GM12892 (cell line): ENCODE measurements around the gene ASXL2.

Source experiments
- POLR2A ChIP-seq: IDR thresholded peaks from 2 replicates; pipeline ENCODE4 v1.6.1; 2011; ENCODE audit warnings: low read depth, low read length, control low read depth
- POLR2AphosphoS5 ChIP-seq: IDR thresholded peaks from 2 replicates; pipeline ENCODE4 v1.6.1; 2011; ENCODE audit warnings: low read depth, low read length, control low read depth
- TAF1 ChIP-seq: IDR thresholded peaks from 2 replicates; pipeline ENCODE4 v1.6.1; 2011; ENCODE audit warnings: low read depth, mild to moderate bottlenecking, control low read depth, low read length, borderline replicate concordance

DNA sequence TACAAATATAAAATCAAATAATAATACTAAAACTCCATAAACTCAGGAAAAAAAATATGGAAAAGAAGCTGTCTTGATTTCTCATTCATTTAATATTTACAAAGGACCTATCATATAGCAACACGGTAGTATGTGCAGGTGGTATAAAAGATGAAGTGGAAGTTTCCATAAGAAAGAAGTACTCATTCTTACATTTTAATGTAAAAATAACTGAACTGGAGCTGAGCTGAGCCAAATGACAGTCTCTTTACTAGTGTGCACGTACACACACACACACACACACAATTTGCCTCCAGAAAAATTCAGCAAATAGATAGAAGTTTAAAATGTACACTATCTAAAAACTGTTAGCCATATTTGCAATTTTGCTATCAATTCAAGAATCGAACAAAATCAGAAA lies 54.1 kb downstream of the ASXL2 start:
- TF ChIP-seq POLR2AphosphoS5 (no peak), POLR2A (no peak), TAF1 (no peak)
